Endothelial cell of umbilical vein (primary cell): ENCODE data around the gene CLCA4. TPM values are rescaled to one million over a fixed set of nuclear protein-coding genes. Genes with fewer than 3 reads are reported as not detected.

ENCODE experiments used
- BruUV-seq: library from RNA; stranded (reverse); fragments of 400-500 nt; replicated peaks from 2 replicates; lab custom pipeline; 2021; lab: Mats Ljungman, UMichigan
- CTCF ChIA-PET: fragments of 300-600, 350-600 bp; sonication (Branson Sonifier 250); formaldehyde crosslinking; loops from one replicate; lab custom pipeline; 2021; ENCODE audit warnings: antibody characterized with exemption, inconsistent platforms; lab: Charles Lee
- POLR2A ChIA-PET: fragments of 300-600, 350-600 bp; sonication (Branson Sonifier 250); formaldehyde crosslinking; loops from one replicate; lab custom pipeline; 2021; ENCODE audit warnings: antibody characterized with exemption, inconsistent platforms; lab: Charles Lee
- DNase-seq: peaks from one replicate; pipeline ENCODE4 v3.0.0-alpha.2; 2011; ENCODE audit warnings: low read depth, low spot score
- FAIRE-seq: peaks from 2 replicates; lab custom pipeline; 2011; peaks lifted over from hg19 to GRCh38; lab: Jason Lieb, UNC
- H2AFZ ChIP-seq: 2 replicates; pipeline ENCODE4 v1.6.0; 2012; ENCODE audit warnings: low read depth, low read length, control low read depth, inconsistent platforms
- H3K27ac ChIP-seq: 2 replicates; pipeline ENCODE4 v1.5.1; 2011; ENCODE audit warnings: low read depth, mild to moderate bottlenecking, control low read depth, low read length, moderate library complexity; ENCODE audit not compliant: insufficient read depth
- H3K27me3 ChIP-seq, 2 experiments: 2 replicates each; pipeline versions ENCODE4 v1.6.0 to v1.6.1; 2011; ENCODE audit warnings: low read length in 2 of 2, mixed read lengths in 1 of 2; ENCODE audit not compliant: control insufficient read depth in 2 of 2, insufficient read depth in 2 of 2
- H3K36me3 ChIP-seq, 2 experiments: 2 replicates in 1 of 2; 3 replicates in 1 of 2; pipeline ENCODE4 v1.5.1; 2011; ENCODE audit warnings: low read length in 2 of 2, mild to moderate bottlenecking in 1 of 2, moderate library complexity in 1 of 2; ENCODE audit not compliant: control insufficient read depth in 2 of 2, insufficient read depth in 2 of 2; ENCODE audit errors: extremely low read depth in 1 of 2
- H3K4me1 ChIP-seq: 3 replicates; pipeline ENCODE4 v1.5.1; 2011; ENCODE audit warnings: mild to moderate bottlenecking, low read length; ENCODE audit not compliant: control insufficient read depth, insufficient read depth; ENCODE audit errors: extremely low read depth
- H3K4me2 ChIP-seq: 2 replicates; pipeline ENCODE4 v1.6.1; 2011; ENCODE audit warnings: low read length, control low read depth, mixed read lengths; ENCODE audit not compliant: insufficient read depth
- H3K4me3 ChIP-seq, 3 experiments: fragments of 200-600 bp in 1 of 3; sonication (generic), shearing (Covaris generic) in 1 of 3; replicated peaks in 1 of 3; 2 replicates each; pipeline ENCODE4 v1.5.1; 2011 to 2016; ENCODE audit warnings: control low read depth in 3 of 3, low read length in 3 of 3, mild to moderate bottlenecking in 2 of 3, inconsistent platforms in 1 of 3, low read depth in 1 of 3, moderate library complexity in 1 of 3; ENCODE audit not compliant: insufficient read depth in 1 of 3
- H3K79me2 ChIP-seq: 2 replicates; pipeline ENCODE4 v1.6.0; 2012; ENCODE audit warnings: low read length, inconsistent platforms; ENCODE audit not compliant: control insufficient read depth, insufficient read depth
- H3K9ac ChIP-seq: replicated peaks from 2 replicates; pipeline ENCODE3; 2011; ENCODE audit warnings: low read length, control low read depth; ENCODE audit not compliant: insufficient read depth; ENCODE audit errors: extremely low read depth
- H3K9me1 ChIP-seq: replicated peaks from 3 replicates; pipeline ENCODE4 v1.6.0; 2011; ENCODE audit warnings: mild to moderate bottlenecking, low read length; ENCODE audit not compliant: control insufficient read depth, insufficient read depth; ENCODE audit errors: extremely low read depth
- H3K9me3 ChIP-seq: replicated peaks from 2 replicates; pipeline ENCODE4 v1.5.1; 2012; ENCODE audit warnings: low read length, inconsistent platforms; ENCODE audit not compliant: control insufficient read depth, insufficient read depth
- H4K20me1 ChIP-seq: replicated peaks from 2 replicates; pipeline ENCODE3; 2011; ENCODE audit warnings: mild to moderate bottlenecking, low read length; ENCODE audit not compliant: control insufficient read depth, insufficient read depth; ENCODE audit errors: extremely low read depth
- CTCF ChIP-seq, 2 donors: IDR thresholded peaks; 1 replicate in 1 of 2; 2 replicates in 1 of 2; pipeline ENCODE4 v1.5.1; 2011; ENCODE audit warnings: low read length in 2 of 2, mild to moderate bottlenecking in 2 of 2, moderate library complexity in 2 of 2, control low read depth in 1 of 2, inconsistent platforms in 1 of 2, low read depth in 1 of 2; ENCODE audit not compliant: insufficient read depth in 1 of 2; ENCODE audit errors: extremely low read depth in 1 of 2
- EZH2 ChIP-seq: IDR thresholded peaks from 2 replicates; pipeline ENCODE4 v1.6.1; 2012; ENCODE audit warnings: borderline replicate concordance, low read depth, mild to moderate bottlenecking, moderate library complexity, low read length, inconsistent platforms; ENCODE audit not compliant: severe bottlenecking
- FOS ChIP-seq: IDR thresholded peaks from 2 replicates; pipeline ENCODE4 v1.6.1; 2011; ENCODE audit warnings: mild to moderate bottlenecking, low read length, moderate library complexity, borderline replicate concordance; ENCODE audit not compliant: insufficient read depth
- GATA2 ChIP-seq: IDR thresholded peaks from 2 replicates; pipeline ENCODE4 v1.7.0; 2011; ENCODE audit warnings: low read depth, mild to moderate bottlenecking, moderate library complexity, mixed read lengths, low read length; ENCODE audit not compliant: insufficient read length, insufficient read depth
- JUN ChIP-seq: IDR thresholded peaks from 2 replicates; pipeline ENCODE4 v1.6.1; 2011; ENCODE audit warnings: borderline replicate concordance, low read depth; ENCODE audit not compliant: insufficient read length, insufficient read depth
- MYC ChIP-seq: IDR thresholded peaks from one replicate; pipeline ENCODE4 v1.6.1; 2011; ENCODE audit warnings: mild to moderate bottlenecking, low read depth, low read length
- POLR2A ChIP-seq: IDR thresholded peaks from 2 replicates; pipeline ENCODE4 v1.6.1; 2012; ENCODE audit warnings: low read depth, mild to moderate bottlenecking, control low read depth, low read length
- POLR2AphosphoS5 ChIP-seq: IDR thresholded peaks from 2 replicates; pipeline ENCODE4 v1.6.1; 2012; ENCODE audit warnings: low read depth, mild to moderate bottlenecking, control low read depth, low read length, moderate library complexity; ENCODE audit not compliant: insufficient read depth
- dilution Hi-C: fragments of 300-500 bp; cut with MboI; formaldehyde crosslinking; loops from one replicate; pipeline ENCODE4 v1.15.0; 2019; ENCODE audit warnings: low sequenced_read_pairs; ENCODE audit not compliant: extremely low pct_ligation_motif_present
- intact Hi-C: fragments of 100-400 bp; cut with micrococcal nuclease; formaldehyde crosslinking; loops from one replicate; pipeline ENCODE4 v1.10.0; 2022
- polyA plus RNA-seq, 4 experiments: library from polyadenylated mRNA; depleted of rRNA in 3 of 4; stranded (reverse) in 3 of 4; unstranded in 1 of 4; fragments of >200 nt; gene quantifications; 2 replicates each; pipeline versions ENCODE4 v1.2.1 to v1.2.3, GENCODE V29; 2011 to 2012; ENCODE audit warnings: missing spikeins in 1 of 4
- total RNA-seq: library from RNA; stranded (reverse); gene quantifications from 2 replicates; pipeline ENCODE4 v1.2.3, GENCODE V29; 2021
- TF ChIP-seq, protein P1 (sequence below): IDR thresholded peaks from 2 replicates; pipeline ENCODE4 v1.6.1; 2011; ENCODE audit not compliant: insufficient read depth, insufficient read length

Gene CLCA4
- total and polyA plus RNA-seq, 2 donors (not counting 3 experiments of a cell fraction or from before 2014, with no cell fraction given) = not detected

- dilution Hi-C loops (no loop called here), intact Hi-C loops (loop anchor here (1.0 to 5.0 kb wide), 3 partner anchors 81 to 242 kb away; partner anchors contain the start of gene ODF2L)
- FAIRE-seq (no peak), DNase-seq (no peak)
- no peak overlapping the region for H3K9ac ChIP-seq
- H3K27me3 ChIP-seq = peaks cover 5 to 13% of the 10 kb centered on the region in 2 experiments
- H3K36me3 ChIP-seq = no peaks in the 10 kb centered on the region
- H3K4me1 ChIP-seq = no peaks in the 10 kb centered on the region
- TF ChIP-seq, protein P1, sequence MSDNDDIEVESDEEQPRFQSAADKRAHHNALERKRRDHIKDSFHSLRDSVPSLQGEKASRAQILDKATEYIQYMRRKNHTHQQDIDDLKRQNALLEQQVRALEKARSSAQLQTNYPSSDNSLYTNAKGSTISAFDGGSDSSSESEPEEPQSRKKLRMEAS = no peak
- no peak for TF ChIP-seq GATA2
- no peak for TF ChIP-seq POLR2AphosphoS5
- TF ChIP-seq JUN = no peak
- TF ChIP-seq FOS = no peak
- TF ChIP-seq EZH2 = no peak
- TF ChIP-seq POLR2A = no peak
- no peak for TF ChIP-seq CTCF (IDR thresholded peaks at IDR 0.05; ENCODE audit: extremely low read depth in 1 of 2, insufficient read depth in 1 of 2, low read depth in 1 of 2, low read length in 2 of 2)
- TF ChIP-seq MYC = no peak
- no peaks in the 10 kb centered on the region for H4K20me1 ChIP-seq
- H3K27ac ChIP-seq = no peak overlapping the region
- no peaks in the 10 kb centered on the region for H3K9me1 ChIP-seq
- no peak overlapping the region for H3K4me2 ChIP-seq
- CTCF ChIA-PET = interaction anchor here (0.6 to 9.9 kb wide), 13 partner anchors 9 to 241 kb away, joined by 3 to 85 read pairs (median 4); no protein-coding TSS in a partner anchor
- no TSS peak for BruUV-seq
- H2AFZ ChIP-seq = no peak overlapping the region
- POLR2A ChIA-PET = no interaction called here
- H3K4me3 ChIP-seq = no peak overlapping the region
- H3K9me3 ChIP-seq = no peaks in the 10 kb centered on the region
- no peaks in the 10 kb centered on the region for H3K79me2 ChIP-seq
Observed at GRCh38 chr1:86500714-86501113, 46.2 kb upstream of the CLCA4 start.
